NT2/D1 (cell line): Measurements from ENCODE around the gene KLF13.

ENCODE experiments used
- YY1 ChIP-seq: IDR thresholded peaks from 2 replicates; pipeline ENCODE4 v1.6.1; 2011; ENCODE audit not compliant: insufficient read length, insufficient read depth
- ZNF274 ChIP-seq: IDR thresholded peaks from 2 replicates; pipeline ENCODE4 v1.6.1; 2011; ENCODE audit warnings: mild to moderate bottlenecking, low read depth, low read length

DNA sequence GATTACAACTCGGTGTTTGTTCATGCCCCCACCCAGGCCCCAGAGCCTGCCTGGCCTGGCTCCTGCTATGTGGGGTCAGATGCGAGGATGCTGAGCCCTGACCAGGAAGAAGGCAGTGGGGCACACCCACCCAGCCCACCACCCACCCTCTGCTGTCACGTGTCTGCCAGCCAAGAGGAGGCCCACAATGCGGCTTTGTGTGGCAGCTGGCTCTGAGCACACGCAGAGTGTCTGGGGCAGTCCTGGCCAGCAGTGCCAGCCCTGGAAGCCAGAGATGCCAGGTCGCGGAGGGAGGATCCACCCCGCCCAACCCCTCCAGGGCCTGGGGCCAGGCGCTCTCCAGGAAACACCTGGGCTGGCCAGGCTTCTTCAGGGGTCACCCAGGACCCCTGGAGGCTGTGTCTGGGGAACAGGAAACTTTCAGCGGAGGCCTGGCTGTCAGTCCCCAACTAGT lies 26.4 kb upstream of the KLF13 start:
- TF ChIP-seq ZNF274 = no peak
- no peak for TF ChIP-seq YY1
